ENCODE data around the gene SH3BP5.
"Not testable (repeated sequence)": the region's sequence is repeated elsewhere in the genome, so short reads cannot be mapped to it uniquely, and the experiment has no call there.

Gene SH3BP5, protein sequence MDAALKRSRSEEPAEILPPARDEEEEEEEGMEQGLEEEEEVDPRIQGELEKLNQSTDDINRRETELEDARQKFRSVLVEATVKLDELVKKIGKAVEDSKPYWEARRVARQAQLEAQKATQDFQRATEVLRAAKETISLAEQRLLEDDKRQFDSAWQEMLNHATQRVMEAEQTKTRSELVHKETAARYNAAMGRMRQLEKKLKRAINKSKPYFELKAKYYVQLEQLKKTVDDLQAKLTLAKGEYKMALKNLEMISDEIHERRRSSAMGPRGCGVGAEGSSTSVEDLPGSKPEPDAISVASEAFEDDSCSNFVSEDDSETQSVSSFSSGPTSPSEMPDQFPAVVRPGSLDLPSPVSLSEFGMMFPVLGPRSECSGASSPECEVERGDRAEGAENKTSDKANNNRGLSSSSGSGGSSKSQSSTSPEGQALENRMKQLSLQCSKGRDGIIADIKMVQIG

DNA sequence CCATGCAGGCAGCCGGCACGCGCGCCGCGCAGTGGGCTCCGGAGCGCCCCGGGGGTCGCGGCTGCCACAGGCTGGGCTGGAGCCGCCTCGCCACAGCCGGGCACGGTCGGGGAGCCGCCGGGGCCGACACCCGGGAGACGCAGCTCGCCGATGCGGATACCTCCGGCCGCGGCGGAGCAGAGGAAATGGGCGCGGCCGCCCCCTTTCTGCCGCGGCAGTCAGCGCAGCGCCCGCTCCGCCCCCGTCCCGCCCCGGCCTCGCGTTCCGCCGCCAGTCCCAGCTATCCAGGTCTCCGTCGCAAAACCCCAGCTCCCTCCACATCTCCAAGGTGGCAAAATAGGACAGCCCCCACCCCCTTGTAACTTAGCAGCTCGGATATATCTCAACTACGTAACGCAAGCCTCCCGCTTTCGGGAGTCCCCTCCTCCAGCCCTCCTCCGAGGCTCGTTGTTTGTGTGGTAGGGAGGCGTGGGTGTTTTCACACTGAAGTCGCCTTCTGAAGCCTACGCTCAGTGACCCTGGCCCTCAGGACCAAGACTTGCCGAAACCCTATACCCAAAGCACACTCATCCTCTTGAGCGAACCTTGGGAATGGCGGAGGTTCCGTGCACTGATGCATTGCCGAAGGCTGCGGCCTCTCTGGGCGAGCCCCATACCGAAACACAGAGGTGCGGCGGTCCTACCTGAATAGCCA lies at the start of gene SH3BP5:
SH3BP5 (minus strand) TSS at position 182 of the 694 bp plus-strand sequence; CDS start at position 4, 178 bp downstream.
- peak; percentile 88 for DNase-seq (ENCODE audit: low spot score)

DNA sequence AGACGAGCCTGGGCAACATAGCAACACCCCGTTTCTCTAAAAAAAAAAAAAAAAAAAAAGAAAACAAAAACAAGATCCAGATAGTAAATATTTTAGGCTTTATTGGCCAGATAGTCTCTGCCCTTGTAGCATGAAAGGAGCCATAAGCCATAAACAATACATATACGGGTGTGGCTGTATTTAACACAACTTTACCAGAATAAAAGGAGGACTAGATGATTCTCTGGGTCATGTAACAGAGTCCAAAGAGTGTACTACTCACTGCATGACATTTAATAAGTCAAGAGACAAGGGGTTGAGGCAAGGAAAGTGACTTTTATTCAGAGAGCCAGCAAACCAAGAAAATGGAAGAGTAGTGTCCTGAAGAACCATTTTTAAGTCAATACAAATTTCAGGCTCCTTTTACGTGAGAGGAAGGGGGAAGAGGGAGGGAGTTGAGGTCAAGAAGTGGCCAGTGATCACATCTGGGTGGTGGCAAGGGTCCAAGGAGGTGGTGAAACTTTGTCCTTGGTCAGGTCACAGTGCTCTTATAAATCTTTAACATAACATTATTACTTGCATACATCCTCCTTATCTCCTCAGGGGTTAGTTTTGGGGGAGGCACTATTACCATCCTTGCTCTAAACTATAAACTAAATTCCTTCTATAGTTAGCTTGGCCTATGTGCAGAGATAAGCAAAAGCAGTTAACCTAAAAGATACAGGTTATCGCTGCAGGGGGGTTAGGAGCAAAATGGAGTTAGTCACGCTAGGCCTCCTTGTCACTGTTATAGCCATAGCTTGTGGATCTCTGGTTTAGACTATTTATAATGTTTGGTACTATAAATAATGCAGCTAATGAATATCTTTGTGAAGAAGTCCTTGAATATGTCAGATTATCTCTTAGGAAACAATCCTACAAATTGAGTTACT lies 48.8 kb upstream of the SH3BP5 start:
- DNase-seq (ENCODE audit: low spot score): no peak

DNA sequence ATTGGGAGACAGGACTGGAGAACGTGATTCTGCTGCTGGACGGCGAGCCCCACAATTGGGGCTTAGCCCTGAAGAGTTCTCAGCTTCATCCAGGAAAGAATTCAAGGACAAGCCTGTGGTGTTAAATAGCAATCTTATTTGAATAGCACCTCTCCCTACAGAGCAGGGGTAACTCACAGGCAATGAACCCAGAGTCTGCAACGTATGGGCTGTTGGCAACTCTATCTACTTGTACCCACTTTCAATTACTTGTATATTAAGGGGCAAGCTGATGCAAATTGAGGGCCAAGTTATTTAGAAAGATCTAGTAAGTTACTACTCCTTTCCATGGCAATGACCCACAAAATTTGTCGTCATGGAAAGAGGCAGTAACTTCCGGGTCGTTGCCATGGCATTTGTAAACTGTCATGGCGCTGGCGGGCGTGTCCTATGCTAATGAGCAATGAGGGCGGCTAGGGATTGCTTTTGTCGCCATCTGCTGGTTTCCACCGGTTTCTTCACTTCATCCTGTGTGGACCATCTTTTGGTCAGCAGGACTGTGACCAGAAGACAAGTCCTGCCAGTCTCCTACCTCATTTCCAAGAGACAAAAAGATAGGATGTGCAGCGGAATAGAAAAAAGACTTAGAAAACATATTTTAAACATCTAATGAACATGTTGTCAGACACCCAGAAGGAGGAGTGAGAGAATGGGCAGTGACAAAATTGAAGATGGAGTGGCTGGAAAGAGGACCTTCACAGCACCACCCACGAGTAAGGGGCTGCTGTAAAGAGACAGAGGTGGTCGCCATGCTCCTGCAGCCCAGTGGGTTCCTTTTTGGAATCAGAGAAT lies 45.8 kb upstream of the SH3BP5 start:
- DNase-seq (ENCODE audit: low spot score): peak; percentile 74

DNA sequence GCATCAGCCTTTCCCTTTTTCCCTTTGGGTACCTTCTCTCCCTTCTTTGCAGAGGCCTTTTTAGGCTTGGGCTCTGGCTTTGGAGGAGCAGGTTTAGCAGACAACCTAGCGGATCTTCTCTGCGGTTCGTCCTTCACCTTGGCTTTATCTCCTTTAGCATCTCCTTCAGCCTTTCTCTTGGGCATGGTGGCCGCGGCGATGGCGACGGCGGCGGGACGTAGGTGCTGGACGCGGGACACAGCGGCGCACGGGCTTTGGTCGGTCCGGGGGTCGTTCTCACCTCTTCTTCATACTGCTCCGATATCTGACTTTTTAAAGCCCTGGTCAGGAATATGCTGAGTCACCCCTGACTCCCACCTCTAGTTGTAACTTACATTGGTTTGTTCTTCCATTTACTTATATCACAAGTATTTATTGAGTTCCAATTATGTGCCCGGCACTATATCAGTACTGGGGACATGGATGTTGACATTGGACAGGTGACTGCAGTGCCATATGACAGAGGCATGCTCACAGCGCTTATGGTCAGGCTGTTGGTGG lies 43.1 kb upstream of the SH3BP5 start:
- DNase-seq (ENCODE audit: low spot score): no peak

DNA sequence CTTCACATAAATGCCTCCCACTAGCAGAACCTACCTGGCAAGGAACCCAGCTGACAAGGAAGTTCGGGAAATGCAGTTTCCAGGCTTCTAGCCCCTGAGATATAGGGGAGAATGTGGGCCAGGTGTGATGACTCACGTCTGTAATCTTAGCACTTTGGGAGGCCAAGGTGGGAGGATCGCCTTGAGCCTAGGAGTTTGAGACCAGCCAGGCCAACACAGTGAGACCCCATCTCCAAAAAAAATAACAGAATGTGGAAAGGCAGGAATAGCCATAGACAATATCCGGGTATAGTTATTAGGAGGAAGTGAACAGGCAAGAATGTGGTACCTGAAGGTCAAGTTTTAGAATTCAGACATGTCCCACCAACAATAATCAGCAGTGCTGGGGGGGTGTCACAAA lies 40.5 kb upstream of the SH3BP5 start:
- DNase-seq (ENCODE audit: low spot score): no peak

DNA sequence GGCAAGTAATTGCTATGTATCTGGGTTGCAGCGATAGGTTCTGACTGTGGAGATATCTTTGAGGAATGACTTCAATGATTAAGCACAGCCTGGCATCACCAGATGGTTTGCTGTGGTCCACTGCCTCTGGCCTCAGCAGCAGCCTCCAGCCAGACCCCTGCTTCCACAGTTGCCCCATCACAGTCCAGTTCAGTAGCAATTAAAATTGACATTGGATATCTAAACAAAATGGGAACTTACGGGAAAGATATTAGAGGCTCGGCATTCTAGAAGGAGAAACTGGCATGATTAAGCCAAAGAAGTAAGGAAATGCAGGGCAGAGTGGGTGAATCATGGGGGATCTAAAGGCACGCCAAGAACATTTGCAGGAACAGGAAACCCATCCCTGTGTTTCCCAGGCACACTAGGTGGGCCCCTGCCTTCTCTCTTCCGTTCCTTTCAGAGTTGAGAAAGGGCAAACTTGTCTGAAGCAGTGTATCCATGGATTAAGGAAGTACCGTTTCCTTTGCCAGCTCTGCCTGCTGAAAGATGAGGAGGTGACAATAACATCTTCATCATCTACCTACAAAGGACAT lies 36.3 kb upstream of the SH3BP5 start:
- no peak for DNase-seq (ENCODE audit: low spot score)

DNA sequence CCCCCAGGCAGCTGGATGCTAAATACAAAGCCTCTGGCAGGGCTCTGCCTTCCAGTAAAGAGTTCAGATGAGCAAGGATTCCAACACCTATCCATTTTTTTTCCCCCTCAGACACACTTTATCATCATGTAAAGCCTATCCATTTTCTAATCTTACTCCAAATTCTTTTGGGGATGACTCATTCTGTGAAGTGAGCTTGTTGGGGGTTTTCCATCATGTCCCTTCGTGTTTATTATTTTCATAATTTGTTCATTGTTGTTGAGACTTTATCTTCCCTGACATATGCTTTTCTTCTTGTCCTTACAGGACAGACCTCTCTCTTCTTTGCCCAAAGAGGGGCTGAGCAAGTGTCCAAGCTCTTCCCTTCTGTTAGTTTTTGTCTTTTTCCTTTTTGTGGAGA lies 34.7 kb upstream of the SH3BP5 start:
- DNase-seq (ENCODE audit: low spot score): no peak

DNA sequence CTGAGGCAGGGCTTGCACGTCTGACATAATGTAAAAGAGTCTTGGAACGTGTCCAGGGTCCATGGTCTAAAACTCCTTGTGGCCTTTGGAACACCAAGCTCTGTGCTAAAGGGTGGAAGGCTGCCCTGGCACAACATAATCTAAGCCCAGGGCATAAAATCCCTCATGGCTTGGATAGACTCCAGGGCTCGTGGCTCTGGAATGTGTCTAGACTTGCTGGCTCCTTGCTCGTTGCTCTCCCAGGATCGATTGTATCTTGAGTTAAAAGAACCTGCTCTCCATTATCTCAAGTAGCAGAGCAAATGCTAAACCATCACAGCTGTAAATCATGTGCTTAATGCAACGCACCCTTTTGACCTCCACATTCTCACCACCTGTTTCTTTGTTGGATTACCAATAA lies 31.7 kb upstream of the SH3BP5 start:
- not testable (repeated sequence) for DNase-seq (ENCODE audit: low spot score)

DNA sequence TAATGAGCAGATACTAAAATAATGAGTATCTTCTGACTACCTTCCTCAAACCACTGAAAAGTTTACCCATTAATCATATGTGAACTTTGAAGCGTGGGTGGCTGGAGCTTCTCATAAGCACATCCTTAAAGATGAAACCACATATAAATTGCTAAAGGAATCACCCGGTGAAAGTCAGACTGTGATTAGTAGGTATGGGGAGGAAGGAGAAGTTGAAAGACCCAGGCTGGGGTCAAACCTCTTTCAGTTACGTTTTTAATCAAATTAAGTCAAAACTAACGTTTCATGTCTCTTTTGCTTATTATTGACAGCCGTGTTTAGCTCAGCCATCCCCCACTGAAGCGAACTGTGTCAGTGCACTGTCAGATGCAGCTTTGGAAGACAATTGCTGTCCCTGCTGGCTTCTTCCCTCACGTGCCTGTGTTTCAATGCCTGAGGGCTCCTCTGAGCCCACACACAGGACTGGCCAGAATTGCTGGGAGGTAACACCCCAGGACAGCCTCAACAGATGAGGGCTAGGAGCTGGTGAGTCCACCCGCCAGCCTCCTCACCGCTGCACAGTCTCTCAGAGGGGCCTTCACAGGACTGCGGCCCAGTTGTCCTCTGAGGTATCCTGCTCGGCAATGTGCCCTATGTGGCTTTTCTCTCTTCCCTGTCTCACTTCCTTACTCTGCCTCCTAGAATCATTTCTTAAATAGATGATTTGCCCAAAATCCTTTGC lies 29.3 kb upstream of the SH3BP5 start:
- peak; percentile 80 for DNase-seq (ENCODE audit: low spot score)

DNA sequence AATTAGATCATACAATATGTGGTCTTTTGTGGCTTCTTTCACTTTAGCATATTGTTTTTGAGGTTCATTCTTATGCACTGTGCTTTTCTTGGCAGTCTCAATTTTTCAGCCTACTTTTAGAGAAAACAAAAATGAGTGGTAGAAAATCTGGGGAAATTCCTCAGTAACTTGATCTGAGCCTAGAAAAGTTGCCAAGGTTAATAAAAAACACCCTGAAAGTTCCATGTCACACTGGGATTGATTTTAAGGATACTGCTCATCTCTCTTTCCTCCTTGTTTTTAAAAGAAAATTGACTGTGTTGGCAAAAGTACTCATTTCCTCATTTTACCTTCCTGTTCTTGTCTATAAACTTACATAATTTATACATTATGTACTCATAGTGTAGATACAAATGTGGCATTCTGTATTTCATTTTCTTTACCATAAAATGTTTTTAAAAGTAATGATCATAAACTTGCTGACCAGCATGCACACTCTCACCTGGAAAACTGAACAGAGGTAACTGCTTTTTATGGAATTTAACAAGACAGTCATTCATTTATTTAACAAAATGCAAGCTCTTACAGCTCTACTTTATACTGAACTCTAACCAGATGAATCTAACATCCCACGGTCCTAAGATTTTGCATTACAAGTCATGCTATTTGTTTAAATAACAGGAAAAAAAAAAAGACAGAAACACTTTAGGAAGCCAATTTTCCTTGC lies 28.6 kb upstream of the SH3BP5 start:
- peak; percentile 54 for DNase-seq (ENCODE audit: low spot score)

DNA sequence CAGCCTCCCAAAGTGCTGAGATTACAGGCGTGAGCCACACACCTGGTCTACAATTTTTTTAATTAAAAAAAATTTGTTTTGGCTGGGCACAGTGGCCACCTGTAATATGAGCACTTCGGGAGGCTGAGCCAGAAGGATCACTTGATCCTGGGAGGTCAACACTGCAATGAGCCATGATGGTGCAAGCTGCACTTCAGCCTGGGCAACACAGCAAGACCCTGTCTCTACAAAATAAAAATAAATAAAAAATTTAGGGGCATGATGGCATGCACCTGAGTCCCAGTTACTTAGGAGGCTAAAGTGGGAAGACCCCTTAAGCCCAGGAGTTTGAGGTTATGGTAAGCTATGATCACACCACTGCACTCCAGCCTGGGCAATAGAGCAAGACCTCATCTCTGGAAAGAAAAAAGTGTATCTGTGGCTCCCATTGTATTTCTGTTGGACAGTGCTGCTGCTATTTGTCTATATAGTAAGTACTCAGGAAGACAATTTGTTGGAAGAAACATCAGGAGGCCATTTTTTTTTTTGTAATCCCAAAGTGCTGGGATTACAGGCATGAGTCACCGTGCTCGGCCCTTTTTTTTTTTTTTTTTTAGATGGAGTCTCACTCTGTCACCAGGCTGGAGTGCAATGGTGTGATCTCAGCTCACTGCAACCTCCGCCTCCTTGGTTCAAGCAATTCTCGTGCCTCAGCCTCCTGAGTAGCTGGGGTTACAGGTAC lies 27.5 kb upstream of the SH3BP5 start:
- DNase-seq (ENCODE audit: low spot score): no peak

DNA sequence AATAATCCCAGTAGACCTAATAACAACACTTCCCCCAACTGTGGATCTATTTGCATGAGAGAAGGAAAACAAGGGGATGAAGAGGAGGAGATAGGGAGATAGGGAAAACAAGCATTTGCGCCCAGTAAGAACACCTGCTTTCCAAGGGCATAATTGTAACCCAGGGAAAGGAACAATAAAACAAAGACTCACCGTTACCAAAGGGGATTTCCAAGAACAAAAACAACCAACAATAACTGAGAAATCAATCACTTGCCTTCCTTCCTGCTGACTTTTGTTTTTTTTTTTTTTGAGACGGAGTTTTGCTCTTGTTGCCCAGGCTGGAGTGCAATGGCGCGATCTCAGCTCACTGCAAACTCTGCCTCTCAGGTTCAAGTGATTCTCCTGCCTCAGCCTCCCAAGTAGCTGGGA lies 24.3 kb upstream of the SH3BP5 start:
- not testable (repeated sequence) for DNase-seq (ENCODE audit: low spot score)

DNA sequence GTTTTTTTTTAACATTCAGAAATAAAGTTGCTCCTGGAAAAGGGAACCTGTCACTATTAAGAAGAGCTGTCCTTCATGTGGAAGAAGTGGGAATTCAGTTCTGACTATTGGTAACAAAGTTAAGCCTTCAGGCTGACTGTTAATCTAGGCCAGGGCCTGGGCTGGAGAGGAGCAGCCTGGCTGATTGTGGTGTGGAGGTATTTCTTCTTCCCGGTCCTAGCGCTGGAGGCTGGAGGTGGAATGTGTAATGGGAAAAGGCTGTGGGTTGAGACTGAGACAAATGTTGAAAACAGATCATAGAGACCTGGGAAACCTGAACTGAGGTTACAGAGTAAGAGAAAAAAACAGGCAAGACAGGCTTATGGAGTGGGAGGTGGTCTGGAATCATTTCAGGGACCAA lies 23.8 kb upstream of the SH3BP5 start:
- no peak for DNase-seq (ENCODE audit: low spot score)

DNA sequence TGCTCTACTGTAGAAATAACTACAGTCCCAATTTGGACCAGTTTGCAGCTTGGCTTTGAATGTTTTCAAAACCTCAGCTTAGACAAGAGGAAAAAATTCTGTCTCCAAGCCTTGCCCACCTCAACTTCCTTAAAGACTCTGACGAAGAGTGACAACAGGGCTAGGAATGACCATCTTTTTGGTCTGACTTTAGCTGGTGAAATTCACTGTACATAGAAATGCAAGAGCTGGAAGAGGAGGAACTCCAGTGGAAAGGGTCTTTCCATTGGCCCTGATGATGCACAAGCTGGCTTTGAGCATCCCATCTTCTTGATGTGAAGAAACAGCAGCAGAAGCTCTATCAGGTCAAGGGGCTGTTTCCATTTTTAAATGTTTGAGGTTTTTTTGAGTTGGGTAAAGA lies 22.7 kb upstream of the SH3BP5 start:
- DNase-seq (ENCODE audit: low spot score): no peak

DNA sequence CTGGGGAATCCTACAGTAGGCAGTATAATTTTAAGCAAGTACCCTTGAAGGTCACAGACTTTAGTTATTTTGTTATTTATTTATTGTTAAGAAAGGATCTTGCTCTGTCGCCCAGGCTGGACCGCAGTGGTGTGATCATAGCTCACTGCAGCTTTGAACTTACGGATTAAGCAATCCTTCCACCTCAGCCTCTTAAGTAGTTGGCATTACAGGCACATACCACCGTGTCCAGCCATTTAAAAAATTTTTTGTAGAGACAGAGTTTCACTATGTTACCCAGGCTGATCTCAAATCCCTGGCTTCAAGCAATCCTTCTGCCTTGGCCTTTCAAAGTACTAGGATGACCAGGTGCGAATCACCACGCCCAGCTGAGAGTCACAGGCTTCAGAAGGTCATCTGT lies 22.1 kb upstream of the SH3BP5 start:
- no peak for DNase-seq (ENCODE audit: low spot score)

DNA sequence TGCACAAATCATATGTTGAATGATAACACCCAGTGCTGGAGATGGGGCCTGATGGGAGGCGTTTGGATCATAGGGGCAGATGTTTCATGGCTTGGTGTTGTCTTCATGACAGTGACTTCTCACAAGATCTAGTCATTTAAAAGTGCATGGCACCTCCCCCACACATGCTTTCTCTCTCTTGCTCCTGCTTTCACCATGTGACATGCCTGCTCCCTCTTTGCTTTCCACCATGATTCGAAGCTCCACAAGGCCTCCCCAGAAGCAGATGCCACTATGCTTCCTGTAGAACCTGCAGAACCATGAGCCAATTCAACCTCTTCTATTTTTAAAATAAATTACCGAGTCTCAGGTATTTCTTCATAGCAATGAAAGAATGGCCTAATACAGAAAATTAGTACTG lies 17.8 kb upstream of the SH3BP5 start:
- no peak for DNase-seq (ENCODE audit: low spot score)

DNA sequence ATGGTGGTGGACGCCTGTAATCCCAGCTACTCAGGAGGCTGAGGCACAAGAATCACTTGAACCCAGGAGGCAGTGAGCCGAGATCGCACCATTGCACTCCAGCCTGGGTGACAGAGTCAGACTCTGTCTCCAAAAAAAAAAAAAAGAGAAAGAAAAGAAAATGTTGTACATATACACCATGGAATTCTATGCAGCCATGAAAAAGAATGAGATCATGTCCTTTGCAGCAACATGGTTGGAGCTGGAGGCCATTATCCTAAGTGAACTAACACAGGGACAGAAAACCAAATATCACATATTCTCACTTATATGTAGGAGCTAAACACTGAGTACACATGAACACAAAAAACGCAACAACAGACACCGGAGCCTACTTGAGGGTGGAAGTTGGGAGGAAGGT lies 17.1 kb upstream of the SH3BP5 start:
- not testable (repeated sequence) for DNase-seq (ENCODE audit: low spot score)

DNA sequence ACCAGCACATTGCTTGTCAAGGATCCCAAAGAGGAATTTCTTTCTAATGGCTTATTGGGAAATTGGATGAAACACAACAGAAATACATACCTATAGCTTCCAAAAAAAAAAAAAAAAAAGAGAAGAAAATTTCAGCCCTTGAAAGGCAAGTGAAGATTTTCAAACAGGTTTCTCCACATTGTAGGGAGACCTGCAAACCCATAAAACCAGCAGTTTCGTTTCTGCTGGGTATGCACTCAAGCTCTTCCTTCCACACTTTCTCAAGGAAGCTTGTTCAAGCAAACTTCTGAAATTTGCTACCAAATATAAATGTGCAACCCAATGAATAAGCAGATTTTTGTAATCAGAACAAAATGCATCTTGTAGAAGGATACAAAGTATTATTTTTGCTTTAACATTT lies 15.9 kb upstream of the SH3BP5 start:
- no peak for DNase-seq (ENCODE audit: low spot score)

DNA sequence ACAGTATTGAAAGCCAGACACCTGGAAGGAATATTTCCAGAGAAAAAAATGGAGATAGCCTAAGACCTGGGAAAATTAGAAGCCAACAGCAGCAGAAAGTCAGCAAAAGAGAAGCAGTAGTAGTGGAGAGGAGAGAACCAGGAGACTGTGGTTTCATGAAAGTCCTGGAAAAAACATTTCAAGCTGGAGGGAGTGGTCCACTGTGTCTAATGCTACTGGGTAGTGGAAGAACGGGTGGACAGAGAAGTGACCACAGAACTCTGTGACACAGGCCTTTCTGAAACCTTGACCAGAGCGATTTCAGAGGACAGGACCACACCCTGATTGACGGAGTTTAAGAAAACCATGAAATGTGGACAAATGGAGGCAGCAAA lies 15.3 kb upstream of the SH3BP5 start:
- no peak for DNase-seq (ENCODE audit: low spot score)

All from germinal center (tissue), 1 donor.